ENCODE results near the gene CMSS1.

Gene CMSS1

DNA sequence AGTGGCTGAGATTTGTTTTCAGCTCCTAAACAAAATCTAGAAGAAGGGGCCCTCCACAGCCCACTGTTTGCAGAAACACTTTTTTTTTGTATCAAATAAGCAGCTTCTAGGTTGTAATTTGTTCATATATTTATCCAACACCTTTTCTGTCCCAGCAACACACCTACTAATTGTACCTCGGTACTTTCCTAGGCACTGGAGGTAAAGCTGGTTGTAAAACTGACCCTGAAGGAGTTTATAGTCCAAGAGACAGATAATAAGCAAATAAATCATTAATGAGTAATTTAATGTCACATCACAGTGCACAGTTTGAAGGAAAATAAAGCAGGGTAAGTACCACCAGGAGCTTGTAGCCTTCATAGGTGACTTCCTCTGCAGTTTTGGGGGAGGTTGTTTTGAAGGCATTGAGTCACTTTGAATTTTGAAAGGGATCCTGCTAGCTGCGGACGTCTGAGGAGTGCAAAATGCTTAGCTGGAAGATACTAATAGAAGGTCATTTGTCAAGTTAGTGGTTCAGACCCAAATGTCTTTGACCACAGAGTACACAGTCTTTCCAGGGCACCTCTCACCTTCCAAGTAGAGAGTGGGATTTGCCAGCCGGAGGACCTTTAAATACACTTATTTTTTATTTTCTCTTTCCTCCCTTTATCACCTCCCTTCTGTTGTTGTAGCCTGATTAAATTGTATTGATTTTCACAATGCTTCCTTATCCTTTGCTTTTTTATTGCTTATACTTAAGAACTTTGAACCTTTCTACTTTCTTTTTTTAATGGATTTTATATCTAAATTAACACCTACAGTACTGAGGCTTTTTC is 53.8 kb downstream of the CMSS1 start:
- TF ChIP-seq ZNF8 (CRISPR knock-in tag; IDR thresholded peaks at IDR 0.05) (no peak), CSDC2 (CRISPR knock-in tag; IDR thresholded peaks at IDR 0.05) (no peak), ARNTL (CRISPR knock-in tag; IDR thresholded peaks at IDR 0.05; ENCODE audit: borderline replicate concordance, low read depth) (no peak), BACH2 (CRISPR knock-in tag; IDR thresholded peaks at IDR 0.05; ENCODE audit: borderline replicate concordance) (no peak), RARB (CRISPR knock-in tag; IDR thresholded peaks at IDR 0.05) (no peak), PPARA (CRISPR knock-in tag; IDR thresholded peaks at IDR 0.05; ENCODE audit: borderline replicate concordance) (no peak), ZC3H10 (CRISPR knock-in tag; IDR thresholded peaks at IDR 0.05) (no peak), ZNF70 (CRISPR knock-in tag; IDR thresholded peaks at IDR 0.05) (no peak), SNAI2 (CRISPR knock-in tag; IDR thresholded peaks at IDR 0.05) (no peak), CREB5 (CRISPR knock-in tag; IDR thresholded peaks at IDR 0.05; ENCODE audit: low read depth) (no peak), ZNF565 (CRISPR knock-in tag; conservative IDR thresholded peaks at IDR 0.05; ENCODE audit: low read depth) (no peak)
- TF ChIP-seq, protein P1, sequence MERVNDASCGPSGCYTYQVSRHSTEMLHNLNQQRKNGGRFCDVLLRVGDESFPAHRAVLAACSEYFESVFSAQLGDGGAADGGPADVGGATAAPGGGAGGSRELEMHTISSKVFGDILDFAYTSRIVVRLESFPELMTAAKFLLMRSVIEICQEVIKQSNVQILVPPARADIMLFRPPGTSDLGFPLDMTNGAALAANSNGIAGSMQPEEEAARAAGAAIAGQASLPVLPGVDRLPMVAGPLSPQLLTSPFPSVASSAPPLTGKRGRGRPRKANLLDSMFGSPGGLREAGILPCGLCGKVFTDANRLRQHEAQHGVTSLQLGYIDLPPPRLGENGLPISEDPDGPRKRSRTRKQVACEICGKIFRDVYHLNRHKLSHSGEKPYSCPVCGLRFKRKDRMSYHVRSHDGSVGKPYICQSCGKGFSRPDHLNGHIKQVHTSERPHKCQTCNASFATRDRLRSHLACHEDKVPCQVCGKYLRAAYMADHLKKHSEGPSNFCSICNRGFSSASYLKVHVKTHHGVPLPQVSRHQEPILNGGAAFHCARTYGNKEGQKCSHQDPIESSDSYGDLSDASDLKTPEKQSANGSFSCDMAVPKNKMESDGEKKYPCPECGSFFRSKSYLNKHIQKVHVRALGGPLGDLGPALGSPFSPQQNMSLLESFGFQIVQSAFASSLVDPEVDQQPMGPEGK (CRISPR knock-in tag; IDR thresholded peaks at IDR 0.05; ENCODE audit: borderline replicate concordance), result no peak
- no peak for ATAC-seq

GRCh38 chr3:99872923-99873254 is 55.2 kb downstream of the CMSS1 start:
- TF ChIP-seq ZC3H10 (CRISPR knock-in tag; IDR thresholded peaks at IDR 0.05), result no peak
- no peak for TF ChIP-seq BACH2 (CRISPR knock-in tag; IDR thresholded peaks at IDR 0.05; ENCODE audit: borderline replicate concordance)
- TF ChIP-seq RARB (CRISPR knock-in tag; IDR thresholded peaks at IDR 0.05), result no peak
- TF ChIP-seq ARNTL (CRISPR knock-in tag; IDR thresholded peaks at IDR 0.05; ENCODE audit: borderline replicate concordance, low read depth), result no peak
- no peak for TF ChIP-seq ZNF8 (CRISPR knock-in tag; IDR thresholded peaks at IDR 0.05)
- TF ChIP-seq, protein P2, sequence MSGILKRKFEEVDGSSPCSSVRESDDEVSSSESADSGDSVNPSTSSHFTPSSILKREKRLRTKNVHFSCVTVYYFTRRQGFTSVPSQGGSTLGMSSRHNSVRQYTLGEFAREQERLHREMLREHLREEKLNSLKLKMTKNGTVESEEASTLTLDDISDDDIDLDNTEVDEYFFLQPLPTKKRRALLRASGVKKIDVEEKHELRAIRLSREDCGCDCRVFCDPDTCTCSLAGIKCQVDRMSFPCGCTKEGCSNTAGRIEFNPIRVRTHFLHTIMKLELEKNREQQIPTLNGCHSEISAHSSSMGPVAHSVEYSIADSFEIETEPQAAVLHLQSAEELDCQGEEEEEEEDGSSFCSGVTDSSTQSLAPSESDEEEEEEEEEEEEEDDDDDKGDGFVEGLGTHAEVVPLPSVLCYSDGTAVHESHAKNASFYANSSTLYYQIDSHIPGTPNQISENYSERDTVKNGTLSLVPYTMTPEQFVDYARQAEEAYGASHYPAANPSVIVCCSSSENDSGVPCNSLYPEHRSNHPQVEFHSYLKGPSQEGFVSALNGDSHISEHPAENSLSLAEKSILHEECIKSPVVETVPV (CRISPR knock-in tag; IDR thresholded peaks at IDR 0.05), result no peak
- no peak for TF ChIP-seq SNAI2 (CRISPR knock-in tag; IDR thresholded peaks at IDR 0.05)
- no peak for ATAC-seq

GRCh38 chr3:99873269-99874102 is 55.8 kb downstream of the CMSS1 start:
- TF ChIP-seq ARNTL (CRISPR knock-in tag; IDR thresholded peaks at IDR 0.05; ENCODE audit: borderline replicate concordance, low read depth) (no peak), SNAI2 (CRISPR knock-in tag; IDR thresholded peaks at IDR 0.05) (no peak), ZNF70 (CRISPR knock-in tag; IDR thresholded peaks at IDR 0.05) (no peak), BACH2 (CRISPR knock-in tag; IDR thresholded peaks at IDR 0.05; ENCODE audit: borderline replicate concordance) (no peak), CREB5 (CRISPR knock-in tag; IDR thresholded peaks at IDR 0.05; ENCODE audit: low read depth) (no peak), CSDC2 (CRISPR knock-in tag; IDR thresholded peaks at IDR 0.05) (no peak), PPARA (CRISPR knock-in tag; IDR thresholded peaks at IDR 0.05; ENCODE audit: borderline replicate concordance) (no peak), RARB (CRISPR knock-in tag; IDR thresholded peaks at IDR 0.05) (no peak), GLIS3 (CRISPR knock-in tag; IDR thresholded peaks at IDR 0.05) (no peak)
- TF ChIP-seq, protein P1 (CRISPR knock-in tag; IDR thresholded peaks at IDR 0.05; ENCODE audit: borderline replicate concordance), result no peak
- no peak for ATAC-seq

Data from SK-N-SH treated with all-trans-retinoic acid at 6 μM for 48 hours (cell line).